HG02852 (cell line): ENCODE data around the gene RALGDS.

Source experiments
- ATAC-seq: cut with Tn5 transposase; IDR thresholded peaks from one replicate; pipeline ENCODE4 v1.9.1; 2021; ENCODE audit warnings: mild to moderate bottlenecking, moderate library complexity; ENCODE audit not compliant: unreplicated experiment

Gene RALGDS

DNA sequence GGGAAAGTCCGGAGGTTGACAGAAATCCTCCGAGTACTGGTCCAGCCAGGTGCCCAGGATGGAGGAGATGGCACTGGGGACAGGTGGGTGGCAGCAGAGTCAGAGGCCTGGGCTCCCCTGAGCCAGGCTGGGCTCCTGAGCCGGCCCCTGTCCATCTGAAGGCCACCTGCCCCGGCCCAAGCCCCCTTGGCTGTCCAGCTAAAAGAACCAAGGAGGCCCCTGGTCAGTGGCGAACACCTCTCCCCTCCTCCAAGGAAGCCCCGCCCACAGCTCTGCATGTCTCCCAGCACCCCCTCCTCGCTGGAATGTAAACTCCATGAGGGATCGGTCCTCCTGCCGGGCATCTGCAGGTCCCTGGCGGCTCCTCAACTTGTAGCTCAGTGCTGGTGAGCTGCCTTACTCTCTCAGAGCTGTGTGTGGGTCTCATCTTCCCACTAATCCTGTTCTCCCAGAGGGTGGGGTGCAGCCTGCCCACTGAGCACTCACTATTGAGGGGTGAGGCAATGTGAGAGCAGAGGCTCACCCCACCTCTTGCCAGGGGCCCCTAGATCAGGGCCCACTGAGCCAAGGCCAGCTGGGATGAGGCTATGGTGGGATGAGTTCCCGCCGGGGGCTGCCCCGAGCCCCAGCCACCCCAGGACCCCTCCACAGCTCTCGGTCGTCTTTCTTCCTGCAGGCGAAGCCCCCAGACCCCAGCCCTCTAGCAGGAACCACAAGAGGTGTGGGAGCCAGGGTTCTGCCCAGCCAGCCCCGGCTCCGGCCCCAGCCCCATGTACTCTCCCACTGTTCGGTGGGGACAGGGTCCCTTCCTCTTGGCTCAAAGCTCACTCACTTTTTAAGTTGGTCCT lies 12.0 kb downstream of the RALGDS start:
- ATAC-seq: no peak

DNA sequence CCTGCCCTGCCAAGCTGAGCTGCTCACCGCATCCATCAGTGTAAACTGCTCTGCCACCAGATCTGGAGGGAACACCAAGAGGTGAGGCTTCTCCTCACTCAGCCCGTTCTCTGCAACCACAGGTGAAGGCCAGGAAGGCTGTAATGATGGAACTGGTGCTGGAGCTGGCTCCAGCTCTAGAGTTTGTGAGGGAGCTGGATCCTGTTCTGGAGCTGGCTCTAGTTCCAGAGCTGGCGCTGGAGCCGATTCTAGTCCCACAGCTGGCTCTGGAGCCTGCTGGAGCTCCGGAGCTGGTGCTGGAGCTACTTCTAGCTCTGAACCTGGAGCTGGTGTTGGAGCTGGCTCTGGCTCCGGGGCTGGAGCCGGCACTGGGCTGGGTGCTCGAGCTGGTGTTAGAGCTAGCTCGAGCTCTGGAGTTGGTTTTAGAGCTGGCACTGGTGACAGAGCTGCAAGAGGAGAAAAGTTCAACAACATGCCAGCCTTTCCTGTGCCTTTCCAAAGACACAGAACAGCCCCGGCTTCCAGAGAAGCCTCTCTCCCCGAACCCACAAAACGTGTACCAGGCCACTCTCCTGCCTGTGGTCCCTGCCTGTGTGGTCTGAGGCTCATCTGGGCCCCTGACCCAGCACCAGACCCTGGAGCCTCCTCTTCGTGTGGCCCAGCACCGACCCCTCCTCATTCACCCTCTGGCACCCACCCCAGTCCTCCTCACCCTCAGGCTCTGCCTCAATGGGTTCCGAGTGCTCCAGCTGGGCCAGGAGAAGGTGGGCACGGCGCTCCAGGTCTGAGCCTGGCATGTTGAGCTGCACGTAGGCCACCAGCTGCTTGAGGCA lies 12.9 kb downstream of the RALGDS start:
- no peak for ATAC-seq

DNA sequence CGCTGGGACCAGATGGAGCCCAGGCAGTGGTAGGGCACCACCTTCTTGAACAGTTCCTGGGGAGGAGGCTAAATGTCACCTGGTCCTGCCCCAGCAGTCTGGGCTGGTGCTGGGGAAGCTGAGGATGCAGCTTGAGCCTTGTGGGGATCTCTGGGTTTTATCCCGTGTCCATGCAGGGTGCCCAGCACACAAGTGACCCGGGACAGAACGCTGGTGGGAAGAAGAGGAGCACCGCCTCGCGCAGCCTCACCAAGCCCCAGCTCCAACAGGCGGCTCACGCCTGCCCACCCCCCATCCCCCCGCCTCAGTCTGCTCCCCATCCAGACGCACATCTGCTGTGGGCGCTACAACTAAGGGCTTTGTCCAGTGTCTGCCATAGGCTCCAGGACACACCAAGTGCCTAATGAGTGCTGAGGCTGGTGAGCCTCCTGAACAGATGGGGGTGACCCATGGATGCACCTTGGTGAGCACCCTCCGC lies 13.8 kb downstream of the RALGDS start:
- ATAC-seq: no peak

DNA sequence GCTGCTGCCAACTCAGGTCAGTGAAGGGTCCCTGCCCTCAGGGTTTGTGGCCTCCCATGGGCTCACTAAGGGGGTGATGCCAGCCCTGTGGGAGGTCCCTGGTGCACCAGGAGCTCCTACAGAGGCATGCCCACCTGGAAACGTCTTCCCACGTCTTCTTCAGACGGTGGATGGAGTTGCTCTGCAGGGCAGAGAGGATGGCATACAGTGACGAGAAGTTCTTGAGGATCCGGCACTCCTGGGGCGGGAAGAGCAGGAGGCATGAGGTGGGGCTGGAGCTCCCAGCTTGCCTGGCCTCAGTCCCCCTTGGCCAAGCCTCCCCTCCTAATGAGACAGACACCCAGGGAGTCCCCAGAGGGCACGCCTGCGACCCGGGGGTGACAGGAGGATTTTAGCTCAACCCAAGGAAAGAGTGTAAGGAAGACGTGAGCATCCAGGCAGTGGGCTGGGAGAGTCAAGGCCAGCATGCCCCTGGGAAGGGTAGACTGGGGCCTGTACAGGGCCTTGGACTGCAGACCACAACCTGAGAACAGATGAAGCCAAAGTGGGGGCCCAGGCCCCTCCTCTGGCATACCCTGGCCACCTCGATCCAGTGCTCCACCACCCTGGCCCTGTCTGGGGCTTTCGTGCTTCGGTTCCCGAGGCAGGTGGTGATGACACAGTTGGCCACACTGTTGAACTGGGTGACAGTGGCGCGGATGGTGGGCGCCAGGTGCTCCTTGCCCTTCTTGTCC lies 14.4 kb downstream of the RALGDS start:
- no peak for ATAC-seq

DNA sequence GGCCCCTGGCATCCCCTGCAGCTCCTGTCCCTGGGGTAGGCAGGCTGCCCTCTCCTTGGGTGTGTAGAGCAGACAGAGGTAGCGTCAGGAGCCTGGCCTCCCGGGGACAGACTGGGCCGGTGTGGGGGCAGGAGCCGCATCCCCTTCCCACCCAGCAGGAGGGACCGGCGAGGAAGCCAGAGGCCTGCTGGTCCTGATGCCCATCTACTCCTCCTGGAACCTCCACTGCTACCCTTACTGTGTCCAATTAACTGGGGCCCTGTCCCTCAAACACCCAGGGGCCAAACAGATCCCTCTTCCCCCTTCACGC lies 15.6 kb downstream of the RALGDS start:
- no peak for ATAC-seq

DNA sequence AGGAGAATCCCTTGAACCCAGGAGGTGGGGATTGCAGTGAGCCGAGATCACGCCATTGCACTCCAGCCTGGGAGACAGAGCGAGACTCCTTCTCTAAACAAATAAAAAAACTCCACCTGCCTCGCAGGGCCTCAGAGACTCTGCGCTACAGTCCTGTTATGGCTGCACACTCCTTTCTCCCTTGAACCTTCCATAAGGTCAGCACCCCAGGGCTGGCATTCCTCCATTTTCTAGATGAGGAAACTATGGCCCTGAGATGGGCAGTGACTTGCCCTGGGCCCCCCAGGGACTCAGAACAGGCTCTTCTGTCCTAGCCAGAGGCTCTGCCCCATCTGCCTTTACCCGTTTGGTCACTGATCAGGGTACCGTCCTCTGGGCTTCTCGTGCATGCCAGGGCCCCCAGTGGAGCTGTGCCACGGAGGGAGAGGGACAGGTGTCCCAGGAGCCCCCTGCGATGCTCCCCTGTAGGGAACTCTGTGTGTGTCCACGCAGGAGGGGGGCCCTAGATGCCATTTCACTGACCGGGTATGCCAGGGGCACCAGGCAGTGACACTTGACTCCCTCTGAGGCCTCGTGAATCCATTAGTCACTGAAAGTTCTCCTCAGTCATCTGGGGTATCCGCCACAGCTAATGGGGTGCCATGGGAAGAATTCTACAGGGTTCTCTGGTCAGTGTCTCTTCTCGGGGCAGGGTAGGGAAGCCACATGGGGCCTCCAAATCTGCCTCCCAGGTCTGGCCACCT lies 16.2 kb downstream of the RALGDS start:
- ATAC-seq: no peak

DNA sequence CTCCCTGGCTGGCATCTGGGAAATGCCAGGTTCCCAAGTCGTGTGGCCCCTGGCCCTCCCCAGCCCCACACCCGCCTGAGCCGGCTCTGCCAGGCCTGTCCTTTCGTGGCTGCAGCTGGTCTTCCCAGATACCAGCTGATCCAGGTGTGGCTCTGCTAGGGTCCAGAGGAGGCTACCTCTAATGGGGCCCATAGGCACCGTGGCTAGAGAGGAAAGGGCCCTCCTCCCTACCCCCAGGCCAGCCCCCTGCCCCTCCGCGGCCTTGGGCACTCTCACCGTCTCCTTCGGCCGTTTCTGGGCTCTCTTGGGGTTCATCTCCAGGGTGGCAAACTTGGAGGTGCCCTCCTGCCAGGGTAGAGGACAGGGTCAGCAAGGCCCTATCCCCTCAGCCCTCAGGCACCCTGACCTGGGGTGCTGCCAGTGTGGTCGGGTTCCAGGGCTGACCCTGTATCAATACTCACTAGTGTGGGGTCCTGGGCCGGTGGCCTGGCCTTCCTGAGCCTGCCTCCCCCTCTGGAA lies 17.0 kb downstream of the RALGDS start:
- ATAC-seq: no peak

DNA sequence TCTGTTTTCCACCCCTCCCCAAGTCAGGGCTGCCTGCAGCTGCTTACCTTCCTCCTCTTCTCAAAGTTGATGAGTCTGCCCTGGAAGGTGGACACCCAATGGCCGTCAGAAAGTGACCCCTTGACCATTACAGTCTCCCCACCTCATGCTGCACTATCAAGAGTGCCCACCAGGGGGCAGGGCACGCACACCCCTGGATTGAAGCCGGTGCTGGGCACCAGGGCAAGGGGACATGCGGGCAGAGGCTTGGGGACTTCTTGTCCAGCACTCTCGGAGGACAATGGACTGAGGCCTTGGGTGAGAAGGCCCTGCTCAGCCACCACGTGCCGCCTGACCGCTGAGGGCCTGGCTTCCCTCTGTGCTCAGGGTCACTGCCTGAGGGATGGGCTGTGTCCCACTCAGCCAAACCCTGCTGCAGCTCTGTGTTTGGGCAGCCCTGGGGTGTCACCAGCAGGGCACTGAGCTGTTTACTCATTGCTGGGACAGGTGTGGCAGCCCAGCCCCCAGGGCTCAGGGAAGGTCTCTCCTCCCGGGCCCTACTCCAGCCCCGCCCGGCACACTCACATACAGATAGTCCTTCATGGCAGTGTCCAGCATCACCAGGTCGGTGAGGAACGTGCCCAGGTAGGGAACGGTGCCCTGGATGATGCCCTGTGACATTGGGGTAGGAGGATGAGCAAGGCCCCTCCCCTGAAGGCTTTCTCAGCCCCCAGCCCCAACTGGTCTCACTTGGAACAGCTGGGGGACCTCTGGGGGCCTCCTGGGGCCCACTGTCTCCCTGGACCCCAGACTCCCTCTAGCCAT lies 17.7 kb downstream of the RALGDS start:
- no peak for ATAC-seq

DNA sequence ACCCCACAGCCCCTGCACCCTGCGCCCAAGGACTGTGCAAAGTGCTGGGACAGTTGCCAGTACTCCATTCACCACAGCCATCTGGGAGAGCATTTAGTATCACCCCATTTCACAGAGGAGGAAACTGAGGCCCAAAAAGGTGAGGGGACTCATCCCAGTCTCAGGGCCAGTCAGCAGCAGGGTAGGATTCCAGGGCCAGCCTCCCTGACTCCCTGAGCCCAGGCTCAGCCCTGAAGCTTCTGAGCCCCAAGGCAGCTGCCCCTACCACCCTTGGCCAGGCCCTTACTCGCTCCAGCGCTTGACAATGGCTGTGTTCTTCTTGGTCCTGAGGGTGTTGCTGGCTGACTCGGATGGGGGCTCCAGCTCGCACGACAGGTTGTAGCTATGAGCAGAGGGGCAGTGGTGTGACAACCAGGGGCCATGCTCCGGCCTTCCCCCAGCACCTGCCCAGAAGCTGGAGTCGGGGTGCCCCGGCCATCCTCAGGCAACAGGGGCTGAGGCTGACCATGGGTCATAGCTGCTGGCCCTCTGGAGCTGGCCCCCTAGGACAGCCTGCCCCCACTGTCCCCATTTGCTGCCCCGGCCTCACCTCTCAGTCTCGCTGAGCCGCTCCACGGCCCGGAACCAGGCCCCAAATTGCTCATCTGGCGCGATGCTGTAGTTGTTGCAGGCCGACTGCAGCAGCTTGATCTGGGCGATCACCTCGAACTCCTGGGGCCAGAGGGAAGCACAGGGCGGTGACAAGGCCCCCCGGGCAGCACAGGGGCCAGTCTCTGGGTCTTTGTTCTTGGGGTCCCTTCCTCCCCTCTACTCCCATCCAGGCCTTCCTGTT lies 18.6 kb downstream of the RALGDS start:
- ATAC-seq: no peak

DNA sequence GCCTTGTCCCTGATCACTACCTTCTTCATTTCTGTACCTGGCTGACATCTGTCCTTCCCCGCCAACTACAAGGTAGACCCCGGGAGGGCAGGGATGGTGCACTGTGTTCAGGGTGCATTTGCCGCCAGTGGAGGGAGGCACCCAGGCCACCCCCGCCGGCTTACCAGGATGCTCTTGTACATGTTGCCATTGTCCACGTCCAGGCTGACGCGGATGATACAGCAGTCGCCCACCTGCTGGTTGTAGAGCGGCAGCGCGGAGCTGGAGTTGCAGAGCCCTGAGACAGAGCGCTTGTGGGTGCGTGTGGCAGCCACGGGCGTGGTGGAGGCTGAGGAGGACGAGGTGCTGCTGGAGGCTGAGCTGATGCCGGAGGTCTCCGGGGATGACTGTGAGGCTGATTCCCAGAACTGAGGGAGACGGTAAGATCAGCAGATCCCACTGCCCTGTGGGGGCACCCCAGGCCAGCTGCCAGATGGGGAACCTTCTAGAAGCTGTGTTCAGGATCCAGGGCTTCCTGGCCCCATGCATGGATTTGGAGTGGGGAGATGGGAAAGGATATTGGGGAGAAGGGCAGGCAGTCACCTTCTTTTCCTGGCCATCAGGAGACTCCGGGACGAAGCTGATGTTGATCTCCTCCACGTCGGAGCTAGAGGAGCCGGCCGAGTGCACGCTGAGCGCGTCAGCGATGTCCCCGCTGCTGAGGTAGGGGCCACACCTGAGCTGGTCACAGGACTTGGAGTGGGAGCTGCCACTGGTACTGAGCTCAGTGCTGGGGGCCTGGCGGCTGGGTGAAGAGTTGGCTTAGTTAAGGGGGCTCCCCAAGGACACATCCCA lies 19.5 kb downstream of the RALGDS start:
- no peak for ATAC-seq

DNA sequence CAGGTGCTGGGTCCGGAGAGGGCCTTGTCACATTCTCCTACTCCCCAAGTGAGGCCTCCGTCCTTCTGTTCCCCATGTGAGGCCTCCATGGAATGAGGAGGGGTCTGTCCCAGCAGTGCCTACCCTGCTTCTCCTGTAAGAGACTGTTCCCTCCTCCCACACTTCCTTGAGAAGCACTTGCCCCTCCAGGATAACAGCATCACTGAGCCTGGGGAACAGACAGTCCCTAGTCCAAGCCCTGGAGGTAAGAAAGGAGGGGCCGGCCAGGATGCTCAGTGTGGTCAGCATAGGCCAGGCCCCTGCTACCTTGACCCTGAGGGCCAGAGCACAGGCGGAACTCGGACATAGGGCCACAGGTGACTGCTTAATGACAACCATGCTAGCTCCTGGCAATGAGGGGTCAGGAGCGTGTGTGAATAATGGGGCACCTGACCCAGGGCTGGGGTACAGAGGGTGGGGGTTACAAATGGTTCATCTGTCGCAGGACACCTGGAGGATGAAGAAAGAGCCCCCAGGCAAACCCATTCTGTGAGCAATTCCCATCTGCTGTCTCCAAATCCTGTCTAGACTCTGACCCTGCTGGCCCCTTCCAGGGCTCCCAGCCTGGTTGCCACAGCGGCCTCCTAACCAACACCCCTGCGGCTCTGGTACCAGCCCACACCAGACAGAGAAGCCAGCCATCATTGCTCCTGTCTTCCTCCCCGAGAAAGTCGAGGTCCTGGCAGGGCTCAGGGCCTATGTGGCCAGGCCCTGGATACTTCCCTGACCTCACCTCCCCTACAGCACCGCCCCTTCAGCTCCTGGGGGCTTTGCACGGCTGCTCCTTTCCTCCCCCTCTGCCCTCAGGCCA lies 20.3 kb downstream of the RALGDS start:
- ATAC-seq: no peak

DNA sequence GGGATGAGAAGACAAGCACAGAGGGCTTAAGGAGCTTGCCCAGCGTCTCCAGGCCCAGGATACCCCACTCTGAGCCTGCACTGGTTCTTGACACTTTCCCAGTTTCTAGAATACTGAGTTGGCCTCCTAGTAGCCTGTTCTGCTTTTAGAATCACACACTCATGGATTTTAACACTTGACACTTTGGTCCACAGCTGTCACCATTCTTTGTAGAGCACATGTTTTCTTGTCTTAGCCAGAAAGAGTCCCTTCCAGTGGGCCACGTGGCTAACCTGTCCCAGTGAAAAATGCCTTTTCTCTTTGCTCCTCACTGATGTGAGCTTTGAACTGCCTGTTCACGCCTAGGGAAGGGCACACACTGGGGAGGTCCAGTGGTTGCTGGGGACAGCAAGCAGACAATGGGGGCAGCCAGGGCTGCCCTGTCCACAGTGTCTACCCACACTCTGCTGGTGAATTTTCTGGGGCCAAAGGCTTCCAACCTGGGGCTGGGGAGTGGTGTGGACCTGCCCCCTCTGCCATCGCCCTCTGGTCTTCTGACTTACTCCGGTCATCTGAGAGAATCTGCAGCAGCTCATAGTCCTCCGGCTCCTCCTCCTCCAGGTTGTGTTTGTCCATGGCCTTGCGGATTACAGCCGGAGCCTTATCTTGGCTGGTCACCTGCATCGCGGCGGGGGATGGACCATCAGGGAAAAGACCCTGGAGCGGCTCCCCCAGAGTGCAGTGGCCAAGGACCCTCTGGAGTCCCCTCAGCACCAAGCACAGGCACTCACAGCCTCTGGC lies 21.1 kb downstream of the RALGDS start:
- no peak for ATAC-seq

DNA sequence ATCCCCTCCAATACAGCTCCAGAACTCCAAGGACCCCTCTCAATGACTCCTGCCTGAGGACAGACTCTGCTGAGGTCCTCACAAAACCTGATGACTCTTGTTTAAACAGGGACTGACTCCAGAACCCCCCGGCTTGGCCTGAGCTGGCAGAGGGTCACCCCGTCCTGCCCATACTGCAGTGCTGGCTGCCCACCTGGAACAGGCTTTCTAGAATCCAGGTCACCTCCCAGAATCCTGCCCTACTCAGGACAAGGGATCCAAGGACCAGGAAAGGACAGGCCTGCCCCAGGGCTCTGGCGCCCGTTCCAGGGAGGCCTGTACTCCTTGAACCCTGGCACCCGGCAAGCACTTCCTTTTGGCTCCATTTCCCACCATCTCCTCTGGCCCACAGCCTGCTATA lies 22.2 kb downstream of the RALGDS start:
- no peak for ATAC-seq

DNA sequence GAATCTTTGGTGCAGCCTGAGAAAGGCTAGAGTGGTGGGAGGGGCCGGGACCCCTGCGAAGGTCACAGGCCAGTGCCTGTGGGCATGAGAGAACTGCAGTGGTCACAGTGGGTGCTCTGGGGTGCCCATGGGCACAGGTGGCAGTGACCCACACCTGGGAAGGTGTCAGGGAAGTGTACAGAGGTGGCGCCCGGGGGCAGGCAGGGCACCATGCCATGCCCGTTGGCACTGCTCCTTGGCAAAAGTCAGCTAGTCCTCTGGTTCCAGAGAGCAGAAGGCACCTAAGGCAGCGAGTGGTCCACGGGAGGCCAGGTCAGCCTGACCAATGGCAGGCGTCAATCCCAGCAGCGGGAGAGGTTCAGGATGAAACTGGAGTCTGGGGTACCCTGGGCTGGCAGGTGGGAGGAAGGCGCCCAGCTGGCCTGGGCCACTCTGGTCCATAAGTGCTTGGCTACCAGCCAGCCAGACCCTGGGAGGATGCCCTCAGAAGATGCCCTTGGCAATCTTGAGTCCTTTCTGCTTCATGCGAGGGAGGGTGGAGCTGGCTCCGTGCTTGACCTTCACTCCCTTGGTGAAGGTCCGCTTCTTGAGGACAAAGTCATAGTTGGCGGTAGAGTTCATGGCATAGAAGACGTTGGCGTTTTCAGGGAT lies 22.8 kb downstream of the RALGDS start:
- ATAC-seq: no peak

DNA sequence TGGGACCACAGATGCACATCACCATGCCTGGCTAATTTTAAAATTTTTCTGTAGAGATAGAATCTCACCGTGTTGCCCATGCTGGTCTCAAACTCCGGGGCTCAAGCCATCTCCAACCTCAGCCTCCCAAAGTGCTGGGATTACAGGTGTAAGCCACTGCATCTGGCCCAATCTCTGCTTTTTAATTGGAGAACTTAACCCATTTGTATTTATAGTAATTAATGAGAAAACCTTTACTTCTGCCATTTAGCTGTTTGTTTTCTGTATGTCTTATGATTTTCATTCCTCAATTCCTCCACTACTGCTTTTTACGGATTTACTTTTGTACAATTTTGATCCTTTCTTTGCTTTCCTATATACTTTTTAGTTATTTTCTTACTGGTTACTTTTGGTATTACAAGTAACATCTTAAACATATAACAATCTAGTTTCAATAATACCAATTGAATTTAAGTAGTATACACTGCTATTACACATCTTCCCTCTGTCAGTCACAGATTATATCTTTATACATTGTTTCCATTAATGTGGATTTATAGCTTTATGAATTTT lies 26.1 kb downstream of the RALGDS start:
- ATAC-seq: no peak
